DMS79 (cell line): ENCODE data around the gene RAMACL.

ENCODE experiments used
- DNase-seq: peaks from one replicate; lab custom pipeline; 2025; lab: John Stamatoyannopoulos, UW

The RAMACL gene

DNA sequence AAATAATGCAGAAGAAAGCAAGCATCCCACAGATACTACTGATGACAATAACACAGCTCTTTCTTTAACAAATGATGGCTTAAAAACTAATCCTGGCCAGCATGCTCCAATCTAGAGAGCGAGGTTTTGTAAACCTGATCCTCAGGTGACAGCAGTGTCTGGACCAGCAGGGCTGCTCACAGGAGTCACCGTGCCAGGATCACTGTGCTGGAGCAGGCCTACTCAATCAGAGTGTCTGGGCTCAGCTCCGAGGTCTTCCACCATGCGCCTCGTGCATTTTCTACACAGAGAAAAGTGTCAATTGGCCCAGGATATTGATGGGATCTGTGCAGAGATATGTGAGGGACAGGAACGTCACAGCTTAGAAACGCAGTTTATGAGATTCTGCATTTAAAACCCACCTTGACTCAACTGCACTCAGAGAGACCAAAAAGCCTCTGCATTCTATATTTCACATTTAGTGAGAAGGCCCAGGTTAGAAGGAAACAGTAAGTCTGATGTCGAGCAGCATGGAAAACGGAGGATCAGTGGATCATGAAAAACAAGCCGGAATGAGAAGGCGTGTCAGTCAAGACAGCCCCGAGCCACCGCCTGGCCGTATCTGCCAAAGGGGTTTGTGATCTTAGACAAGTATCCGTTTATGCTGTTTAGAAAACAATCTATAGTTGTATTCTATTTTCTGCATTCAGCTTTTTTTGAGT lies 7.8 kb downstream of the RAMACL start:
- no peak for DNase-seq

DNA sequence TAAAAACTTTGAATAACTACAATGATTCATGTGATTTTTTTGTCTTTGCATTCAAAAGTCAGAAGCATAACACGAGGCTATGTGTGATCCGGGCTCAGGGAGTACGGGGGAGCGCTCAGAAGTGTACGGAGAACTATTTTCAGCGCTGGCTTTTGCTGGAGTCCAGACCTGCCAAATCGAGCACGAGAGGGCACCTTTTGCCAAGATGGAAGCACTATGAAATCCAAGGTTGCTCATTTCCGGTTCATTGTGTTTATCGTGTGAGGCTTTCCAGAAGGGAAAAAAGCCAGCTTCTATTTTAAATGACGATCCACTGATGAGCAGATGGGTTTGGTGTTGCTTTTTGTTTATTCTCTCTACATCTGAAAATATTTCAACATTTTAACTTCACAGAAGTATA lies 11.3 kb downstream of the RAMACL start:
- DNase-seq, result no peak

- DNase-seq, result no peak
Measured at GRCh38 chr6:166573511-166574216, 12.8 kb downstream of the RAMACL start.

DNA sequence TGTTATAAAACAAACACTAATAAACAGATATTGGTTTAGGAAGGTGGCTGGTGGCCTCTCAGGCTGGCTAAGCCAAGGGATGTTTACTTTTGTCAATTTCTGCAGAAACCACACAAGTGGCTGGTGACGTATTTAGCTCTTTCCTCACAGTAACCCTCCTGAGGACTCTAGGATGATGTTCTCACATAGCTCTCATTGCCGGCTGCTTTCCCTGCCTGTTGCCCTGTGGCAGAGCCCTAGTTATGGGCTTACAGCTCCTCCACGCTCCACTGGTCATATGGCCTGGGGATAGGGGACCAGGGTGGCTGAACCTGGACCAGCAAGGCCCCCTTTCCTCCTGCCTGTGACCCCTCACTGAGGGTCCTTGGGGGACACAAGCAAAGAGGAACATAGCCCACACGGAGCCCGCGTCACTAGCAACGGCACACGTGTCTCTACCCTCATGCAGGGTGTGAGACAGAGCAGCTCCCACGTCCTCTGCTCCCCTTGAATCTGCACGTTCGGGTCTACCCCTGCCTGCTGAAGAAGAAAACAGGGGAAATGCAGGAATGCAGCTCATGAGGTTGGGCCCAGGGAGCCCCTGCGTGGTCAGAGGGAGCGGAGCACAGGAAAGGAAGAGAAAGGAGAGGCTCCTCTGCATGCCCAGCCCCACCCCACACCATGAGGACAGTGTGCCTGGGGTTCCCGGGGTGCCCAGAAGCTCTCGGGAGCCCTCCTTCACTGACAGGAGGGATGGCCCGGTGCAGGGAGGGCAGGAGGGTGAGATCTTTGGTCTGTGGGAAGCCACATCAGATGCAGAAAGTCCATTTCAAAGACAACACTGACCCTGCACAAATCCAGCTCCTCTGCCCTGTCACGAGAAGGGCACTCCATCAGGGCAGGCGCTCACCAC lies 13.9 kb downstream of the RAMACL start:
- DNase-seq, result peak; percentile 70

GRCh38 chr6:166570929-166571713 lies 15.4 kb downstream of the RAMACL start:
- no peak for DNase-seq

GRCh38 chr6:166569206-166569605 lies 17.3 kb downstream of the RAMACL start:
- no peak for DNase-seq

DNA sequence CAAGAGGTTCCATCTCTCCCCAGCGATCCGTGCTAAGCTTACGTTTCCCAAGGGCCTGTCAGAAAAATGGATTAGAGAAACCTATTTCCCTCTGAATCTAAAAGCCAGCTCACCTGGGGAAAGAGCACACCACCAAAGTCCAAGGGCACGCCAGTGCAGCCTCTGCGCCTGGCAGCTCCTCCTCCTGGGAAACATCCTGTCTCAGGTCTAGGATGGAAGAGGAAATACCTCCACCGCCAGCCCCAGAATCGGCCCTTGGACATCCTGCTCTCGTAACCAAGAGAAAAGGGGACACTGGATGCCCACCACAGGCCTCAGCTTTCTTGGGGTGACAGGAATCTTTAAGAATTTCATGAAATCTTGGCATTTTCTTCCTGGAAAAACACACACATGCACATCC lies 18.7 kb downstream of the RAMACL start:
- no peak for DNase-seq

DNA sequence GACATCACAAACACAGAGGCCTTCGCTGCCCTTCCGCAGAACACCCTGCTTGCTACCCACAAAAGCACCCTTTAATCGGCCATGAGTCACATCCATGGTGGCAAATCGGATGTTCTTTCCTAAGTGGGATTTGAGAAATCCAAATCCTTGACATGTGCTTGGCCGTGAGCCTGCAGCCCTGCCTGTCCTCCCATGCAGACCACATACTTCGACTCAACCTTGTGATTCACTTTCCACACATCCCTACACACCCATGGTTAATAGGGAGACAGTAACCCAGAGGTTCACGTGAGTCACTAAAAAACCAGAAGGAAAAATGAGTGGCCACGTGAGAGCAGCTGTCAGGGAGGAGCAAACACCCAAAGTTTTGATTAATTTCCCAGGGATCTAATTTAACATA lies 19.4 kb downstream of the RAMACL start:
- no peak for DNase-seq

DNA sequence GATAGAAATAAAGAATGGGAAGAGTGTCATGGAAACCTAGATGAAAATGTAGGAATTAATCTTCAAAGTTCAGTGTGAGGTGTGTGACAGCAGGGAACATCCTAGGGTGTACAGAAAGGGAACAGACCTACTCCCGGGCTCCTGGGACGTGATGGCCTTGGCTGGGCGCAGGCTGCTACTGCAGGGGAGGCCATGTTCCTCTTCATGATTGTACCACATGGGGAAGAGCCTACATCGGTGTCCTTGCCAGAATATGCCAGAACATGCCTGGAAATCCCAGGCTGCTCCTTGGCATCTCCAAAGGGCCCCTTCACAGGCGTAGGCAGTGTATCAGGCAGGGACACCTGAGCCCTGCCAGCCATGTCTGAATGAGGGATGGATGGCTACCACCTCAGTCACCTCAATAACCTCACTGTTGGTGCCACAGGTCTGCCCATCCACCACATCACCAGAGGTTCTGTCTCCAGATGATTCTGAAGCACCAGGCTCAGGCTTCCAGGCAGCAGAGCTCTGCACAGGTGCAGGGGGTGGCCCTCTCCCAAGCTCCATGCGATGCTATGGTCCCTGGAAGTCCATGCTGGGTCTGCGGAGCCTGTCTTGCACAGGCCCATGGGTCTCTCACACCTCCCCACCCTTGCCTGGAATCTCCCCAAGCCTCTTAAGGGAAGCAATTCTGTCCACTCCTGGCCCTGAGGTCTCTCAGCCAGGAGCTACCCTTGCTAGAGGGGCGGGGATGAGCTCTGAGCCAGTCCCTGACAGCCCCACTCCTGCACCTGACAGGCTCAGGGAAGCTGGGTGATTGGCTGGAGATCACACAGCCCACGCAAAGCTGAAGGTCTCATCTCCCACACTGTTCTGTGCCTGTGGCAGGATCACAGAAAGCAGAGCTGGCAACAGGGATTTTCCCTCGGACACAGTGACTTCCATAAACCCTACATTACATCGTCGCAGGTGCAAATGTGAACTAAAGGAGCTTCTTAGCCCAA lies 20.2 kb downstream of the RAMACL start:
- no peak for DNase-seq

- no peak for DNase-seq
Measured at GRCh38 chr6:166565084-166565967, 21.2 kb downstream of the RAMACL start.

DNA sequence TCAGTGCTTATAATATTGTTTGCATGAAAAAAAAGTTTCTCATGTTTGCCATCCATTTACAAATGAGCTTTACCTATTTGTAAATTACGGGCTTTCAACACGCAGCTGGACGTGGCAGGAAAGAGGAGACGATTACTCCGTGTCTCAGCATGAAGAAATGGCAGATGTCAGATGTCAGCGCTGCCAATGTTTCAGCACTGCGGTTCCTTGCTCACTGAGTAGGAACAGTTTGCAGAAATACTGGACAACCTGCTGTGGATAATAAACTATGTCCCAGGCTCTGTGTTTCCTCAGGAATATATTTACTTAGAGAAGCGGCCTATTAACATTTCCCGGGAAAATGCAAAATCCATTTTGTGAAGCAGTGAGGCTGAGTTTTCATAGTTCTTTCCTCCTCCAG lies 22.7 kb downstream of the RAMACL start:
- no peak for DNase-seq

DNA sequence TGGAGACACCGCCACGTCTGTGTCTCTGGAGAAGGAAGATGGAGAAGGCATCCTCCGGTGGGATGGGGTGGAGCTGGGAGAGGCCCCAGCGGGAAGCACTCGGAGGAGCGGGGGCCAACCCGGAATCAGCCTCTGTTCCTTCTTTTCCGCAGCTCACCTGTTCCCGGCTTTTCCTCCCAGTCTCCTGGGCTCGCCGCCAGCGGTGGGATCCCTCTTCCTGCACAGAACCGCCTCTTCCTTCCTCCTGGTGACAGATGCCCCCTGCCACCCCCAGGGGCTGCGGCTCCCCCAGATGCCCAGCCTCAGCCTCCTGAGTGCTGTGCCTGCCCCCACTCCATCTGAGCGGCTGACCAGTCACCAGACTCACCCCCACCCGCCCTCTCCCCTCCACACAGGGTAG lies 23.3 kb downstream of the RAMACL start:
- DNase-seq, result no peak

- DNase-seq, result no peak
Measured at GRCh38 chr6:166562726-166563125, 23.8 kb downstream of the RAMACL start.

DNA sequence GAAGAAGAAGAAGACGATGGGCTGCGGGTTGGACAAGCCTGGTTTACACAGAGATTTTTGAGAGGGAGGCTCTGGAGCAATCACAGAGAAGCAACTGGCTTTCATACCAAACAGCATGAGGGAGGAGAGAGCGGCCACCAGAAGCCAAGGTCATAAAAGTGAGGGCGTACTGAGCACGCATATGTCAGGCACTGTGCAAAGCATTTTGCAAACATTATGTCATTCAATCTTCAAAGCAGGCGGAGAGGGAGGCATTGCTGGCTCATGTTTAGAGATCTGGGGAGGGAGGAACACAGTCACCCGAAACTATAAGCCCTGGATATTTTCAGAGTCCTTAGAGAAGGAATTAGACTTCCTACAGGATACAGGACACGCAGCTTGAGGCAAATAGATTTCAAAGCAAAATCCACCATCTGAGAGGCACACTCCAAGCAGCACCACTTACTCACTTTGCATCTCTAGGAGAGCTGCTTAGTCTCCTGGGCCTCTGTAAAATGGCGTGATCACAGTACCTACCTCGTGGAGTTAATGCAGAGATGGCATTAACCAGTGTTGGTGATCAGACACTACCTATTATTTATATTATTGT lies 24.6 kb downstream of the RAMACL start:
- no peak for DNase-seq

DNA sequence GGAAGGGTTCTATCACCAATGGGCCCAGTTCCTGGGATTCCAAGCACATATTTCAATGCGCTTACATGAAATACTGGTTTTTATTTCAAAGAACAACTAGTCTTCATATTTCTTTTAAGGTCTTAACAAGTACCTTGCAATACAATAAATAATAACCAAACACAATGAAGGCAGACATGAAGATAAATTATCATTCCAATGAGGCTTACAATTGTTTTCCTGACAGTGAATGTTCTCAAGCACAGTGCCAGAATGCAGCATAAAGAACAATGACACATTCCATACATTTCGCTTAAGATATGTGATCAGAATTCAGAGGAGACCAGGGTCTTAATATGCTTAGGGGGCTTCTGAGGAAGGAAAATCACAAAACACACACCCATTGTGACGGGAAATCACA lies 26.3 kb downstream of the RAMACL start:
- DNase-seq, result no peak

- DNase-seq, result no peak
Measured at GRCh38 chr6:166559662-166560061, 26.8 kb downstream of the RAMACL start.

DNA sequence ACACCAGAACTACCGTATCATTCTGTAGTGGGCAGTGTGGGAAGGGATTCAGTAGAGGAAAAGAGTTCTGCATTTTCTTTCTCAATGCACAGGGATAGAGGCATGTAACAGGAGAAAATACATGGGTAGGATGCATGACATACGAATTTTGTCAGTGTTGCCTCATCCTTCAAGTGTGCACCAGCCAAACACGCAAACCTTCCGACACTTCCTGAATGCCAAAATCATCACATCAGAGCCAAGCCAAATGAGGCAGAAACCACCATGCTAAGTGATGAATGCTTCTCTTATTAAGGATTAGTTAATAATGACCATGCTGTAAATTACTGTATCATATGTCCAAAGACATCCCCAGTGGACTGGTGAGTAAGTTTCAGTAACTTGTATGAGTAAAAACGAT lies 27.3 kb downstream of the RAMACL start:
- no peak for DNase-seq

- no peak for DNase-seq
Measured at GRCh38 chr6:166558156-166559005, 28.1 kb downstream of the RAMACL start.
